Left ventricle myocardium superior (tissue), 1 donor: ENCODE measurements around the gene AKAP11. TPM values are rescaled to one million over a fixed set of nuclear protein-coding genes. Genes with fewer than 3 reads are reported as not detected.

Source experiments
- ATAC-seq: fragments of 200-7000 bp; cut with Tn5 transposase; one replicate; pipeline ENCODE4 v1.9.1; 2020; ENCODE audit warnings: mild to moderate bottlenecking, moderate library complexity
- DNase-seq: peaks from one replicate; pipeline ENCODE4 v3.0.0-alpha.2; 2020
- intact Hi-C: fragments of 100-400 bp; cut with micrococcal nuclease; formaldehyde crosslinking; loops from one replicate; pipeline ENCODE4 v1.11.0; 2022
- total RNA-seq: library from RNA; stranded (reverse); fragmentation: NEBNext Ultra II Directional; extraction: Animal tissue kit (Norgen Biotek cat#: 25700); gene quantifications from one replicate; pipeline ENCODE4 v1.2.1, GENCODE V29; 2021
- donor health status: DM: no; HTN: yes; CAD: no; lungs with severe emphysema.

Gene AKAP11
- total RNA-seq, 1 donor from 2014 or later: 19.3 TPM

GRCh38 chr13:42324704-42325103 is 52.8 kb downstream of the AKAP11 start:
- intact Hi-C loops: no loop called here
- ATAC-seq (no peak), DNase-seq (no peak)

- ATAC-seq (no peak), DNase-seq (no peak)
- intact Hi-C loops: no loop called here
These were observed 55.8 kb downstream of the AKAP11 start for GRCh38 chr13:42327725-42328124.

- intact Hi-C loops: no loop called here
- DNase-seq: no peak
- ATAC-seq: no peak
These were observed 56.7 kb downstream of the AKAP11 start for GRCh38 chr13:42328672-42329071.

- intact Hi-C loops: no loop called here
- DNase-seq (no peak), ATAC-seq (no peak)
These were observed 57.3 kb downstream of the AKAP11 start for GRCh38 chr13:42329239-42329638.

- ATAC-seq (no peak), DNase-seq (no peak)
- intact Hi-C loops: no loop called here
These were observed 59.1 kb downstream of the AKAP11 start for GRCh38 chr13:42331009-42331408.

GRCh38 chr13:42333613-42334328 is 61.8 kb downstream of the AKAP11 start:
- intact Hi-C loops: no loop called here
- no peak for ATAC-seq
- DNase-seq: no peak

- no peak for DNase-seq
- intact Hi-C loops: no loop called here
- ATAC-seq: no peak
These were observed 62.4 kb downstream of the AKAP11 start for GRCh38 chr13:42334329-42334706.

GRCh38 chr13:42337808-42338600 is 66.1 kb downstream of the AKAP11 start:
- ATAC-seq (no peak), DNase-seq (no peak)
- intact Hi-C loops: no loop called here

GRCh38 chr13:42345367-42345766 is 73.4 kb downstream of the AKAP11 start:
- ATAC-seq (no peak), DNase-seq (no peak)
- intact Hi-C loops: no loop called here

GRCh38 chr13:42348576-42348975 is 76.6 kb downstream of the AKAP11 start:
- intact Hi-C loops: no loop called here
- ATAC-seq (no peak), DNase-seq (no peak)

- no peak for DNase-seq
- ATAC-seq: no peak
- intact Hi-C loops: no loop called here
These were observed 78.2 kb downstream of the AKAP11 start for GRCh38 chr13:42350141-42350540.

- no peak for ATAC-seq
- no peak for DNase-seq
- intact Hi-C loops: no loop called here
These were observed 82.5 kb downstream of the AKAP11 start for GRCh38 chr13:42354241-42355091.

GRCh38 chr13:42355092-42355485 is 83.1 kb downstream of the AKAP11 start:
- ATAC-seq (no peak), DNase-seq (no peak)
- intact Hi-C loops: no loop called here

- DNase-seq (no peak), ATAC-seq (no peak)
- intact Hi-C loops: no loop called here
These were observed 83.7 kb downstream of the AKAP11 start for GRCh38 chr13:42355491-42356183.

- ATAC-seq (no peak), DNase-seq (no peak)
- intact Hi-C loops: no loop called here
These were observed 84.2 kb downstream of the AKAP11 start for GRCh38 chr13:42356184-42356575.

GRCh38 chr13:42360046-42360574 is 88.2 kb downstream of the AKAP11 start:
- ATAC-seq: no peak
- intact Hi-C loops: no loop called here
- no peak for DNase-seq

GRCh38 chr13:42361701-42362100 is 89.7 kb downstream of the AKAP11 start:
- ATAC-seq: no peak
- no peak for DNase-seq
- intact Hi-C loops: no loop called here

- intact Hi-C loops: no loop called here
- ATAC-seq: no peak
- DNase-seq: no peak
These were observed 92.1 kb downstream of the AKAP11 start for GRCh38 chr13:42363941-42364612.

GRCh38 chr13:42364613-42365000 is 92.7 kb downstream of the AKAP11 start:
- intact Hi-C loops: no loop called here
- DNase-seq (no peak), ATAC-seq (no peak)
